Measurements from ENCODE around the gene SLC2A1. TPM values are rescaled to one million over a fixed set of nuclear protein-coding genes. Genes with fewer than 3 reads are reported as not detected.

SLC2A1 gene
- total RNA-seq, 1 experiment from 2014 or later: 422 TPM

DNA sequence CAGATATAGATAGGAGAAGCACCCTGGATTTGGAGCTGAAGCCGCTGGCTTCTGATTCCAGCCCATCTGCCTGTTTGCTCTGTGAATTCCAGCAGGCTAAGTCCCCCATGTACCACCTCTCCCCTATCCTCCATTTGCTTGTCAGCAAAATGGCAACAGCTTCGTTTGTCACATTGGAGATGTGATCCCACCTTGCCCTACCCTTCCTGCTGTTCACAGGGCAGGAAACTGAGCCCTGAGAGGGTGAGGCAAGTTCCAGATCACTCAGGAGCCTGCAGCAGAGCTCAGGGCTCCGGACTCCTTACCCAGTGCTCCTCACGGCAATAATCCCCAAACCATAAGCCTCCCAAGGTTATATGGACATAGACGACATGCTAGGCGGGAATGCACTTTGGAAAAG is 14.9 kb downstream of the SLC2A1 start:
- H3K4me3 Mint-ChIP-seq (ENCODE audit: unreplicated experiment): peak overlapping the region; percentile 57

DNA sequence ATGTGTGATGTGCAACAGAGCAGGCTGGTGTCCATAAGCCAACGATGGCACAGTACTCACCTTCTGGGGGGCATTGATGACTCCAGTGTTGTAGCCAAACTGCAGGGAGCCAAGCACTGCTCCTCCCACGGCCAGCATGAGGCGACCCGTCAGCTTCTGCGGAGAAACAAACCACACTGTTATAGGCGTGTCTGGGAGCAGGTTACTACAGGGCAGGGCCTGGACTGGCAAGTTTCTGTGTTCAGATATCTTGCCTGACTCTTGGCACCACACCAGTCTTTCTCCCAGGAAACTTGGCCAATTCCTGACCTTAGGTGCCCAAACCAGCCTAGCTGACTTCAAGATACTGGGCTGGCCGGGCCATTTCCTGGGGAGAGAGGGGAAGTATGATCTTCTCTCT is 15.5 kb downstream of the SLC2A1 start:
- intact Hi-C loops (cut with micrococcal nuclease; ENCODE audit: unreplicated experiment): loop anchor here (5.0 kb wide), 1 partner anchor 64 kb away; no protein-coding TSS in a partner anchor
- CTCF ChIA-PET: no interaction called here
- no peak overlapping the region for H3K4me3 Mint-ChIP-seq (ENCODE audit: unreplicated experiment)
- no peaks in the 10 kb centered on the region for H3K27me3 ChIP-seq (replicated peaks; ENCODE audit: control insufficient read depth, insufficient read depth, low read length)
- no peaks in the 10 kb centered on the region for H3K9me3 Mint-ChIP-seq (ENCODE audit: unreplicated experiment)
- peaks cover 3% of the 10 kb centered on the region for H3K27me3 Mint-ChIP-seq (ENCODE audit: insufficient read depth, unreplicated experiment)
- no peaks in the 10 kb centered on the region for H3K9me3 ChIP-seq
- peaks cover 100% of the 10 kb centered on the region for H3K36me3 Mint-ChIP-seq (ENCODE audit: insufficient read depth, unreplicated experiment)
- no peak for DNase-seq
- H3K36me3 ChIP-seq (ENCODE audit: control insufficient read depth, insufficient read depth, low read length): peaks cover 9% of the 10 kb centered on the region
- peaks cover 92% of the 10 kb centered on the region for H3K4me1 ChIP-seq
- no TSS peak for BruUV-seq (replicated peaks)
- H3K4me1 Mint-ChIP-seq (ENCODE audit: low read depth, unreplicated experiment): peaks cover 58% of the 10 kb centered on the region
- H3K4me3 ChIP-seq (ENCODE audit: low read depth, low read length): no peak overlapping the region
- POLR2A ChIA-PET: no interaction called here
- TF ChIP-seq, protein P1, sequence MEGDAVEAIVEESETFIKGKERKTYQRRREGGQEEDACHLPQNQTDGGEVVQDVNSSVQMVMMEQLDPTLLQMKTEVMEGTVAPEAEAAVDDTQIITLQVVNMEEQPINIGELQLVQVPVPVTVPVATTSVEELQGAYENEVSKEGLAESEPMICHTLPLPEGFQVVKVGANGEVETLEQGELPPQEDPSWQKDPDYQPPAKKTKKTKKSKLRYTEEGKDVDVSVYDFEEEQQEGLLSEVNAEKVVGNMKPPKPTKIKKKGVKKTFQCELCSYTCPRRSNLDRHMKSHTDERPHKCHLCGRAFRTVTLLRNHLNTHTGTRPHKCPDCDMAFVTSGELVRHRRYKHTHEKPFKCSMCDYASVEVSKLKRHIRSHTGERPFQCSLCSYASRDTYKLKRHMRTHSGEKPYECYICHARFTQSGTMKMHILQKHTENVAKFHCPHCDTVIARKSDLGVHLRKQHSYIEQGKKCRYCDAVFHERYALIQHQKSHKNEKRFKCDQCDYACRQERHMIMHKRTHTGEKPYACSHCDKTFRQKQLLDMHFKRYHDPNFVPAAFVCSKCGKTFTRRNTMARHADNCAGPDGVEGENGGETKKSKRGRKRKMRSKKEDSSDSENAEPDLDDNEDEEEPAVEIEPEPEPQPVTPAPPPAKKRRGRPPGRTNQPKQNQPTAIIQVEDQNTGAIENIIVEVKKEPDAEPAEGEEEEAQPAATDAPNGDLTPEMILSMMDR (IDR thresholded peaks at IDR 0.05; ENCODE audit: insufficient read depth in 1 of 2, low read depth in 1 of 2, low read length in 1 of 2, severe bottlenecking in 1 of 2, unreplicated experiment in 1 of 2): no peak
- peak overlapping the region; percentile 93 for H3K27ac Mint-ChIP-seq (ENCODE audit: unreplicated experiment)

More for the DNA sequence above, 14.9 kb downstream of the SLC2A1 start:
- Histone ChIP-seq H3K4me3 (ENCODE audit: low read depth, low read length) (no peak overlapping the region), H3K36me3 (ENCODE audit: control insufficient read depth, insufficient read depth, low read length) (peaks cover 9% of the 10 kb centered on the region), H3K4me1 (peaks cover 92% of the 10 kb centered on the region), H3K27me3 (replicated peaks; ENCODE audit: control insufficient read depth, insufficient read depth, low read length) (no peaks in the 10 kb centered on the region), H3K9me3 (no peaks in the 10 kb centered on the region)
- no TSS peak for BruUV-seq (replicated peaks)
- TF ChIP-seq, protein P1 (IDR thresholded peaks at IDR 0.05; ENCODE audit: insufficient read depth in 1 of 2, low read depth in 1 of 2, low read length in 1 of 2, severe bottlenecking in 1 of 2, unreplicated experiment in 1 of 2): no peak
- H3K4me1 Mint-ChIP-seq (ENCODE audit: low read depth, unreplicated experiment): peaks cover 56% of the 10 kb centered on the region
- ChIA-PET CTCF (interaction anchor here (1.2 kb wide), 1 partner anchor 130 kb away, joined by 3 read pairs; no protein-coding TSS in a partner anchor), POLR2A (no interaction called here)
- peak overlapping the region; percentile 84 for H3K27ac Mint-ChIP-seq (ENCODE audit: unreplicated experiment)
- H3K9me3 Mint-ChIP-seq (ENCODE audit: unreplicated experiment): no peaks in the 10 kb centered on the region
- no peak for DNase-seq
- intact Hi-C loops (cut with micrococcal nuclease; ENCODE audit: unreplicated experiment): loop anchor here (5.0 kb wide), 1 partner anchor 64 kb away; no protein-coding TSS in a partner anchor
- peaks cover 3% of the 10 kb centered on the region for H3K27me3 Mint-ChIP-seq (ENCODE audit: insufficient read depth, unreplicated experiment)
- H3K36me3 Mint-ChIP-seq (ENCODE audit: insufficient read depth, unreplicated experiment): peaks cover 100% of the 10 kb centered on the region

DNA sequence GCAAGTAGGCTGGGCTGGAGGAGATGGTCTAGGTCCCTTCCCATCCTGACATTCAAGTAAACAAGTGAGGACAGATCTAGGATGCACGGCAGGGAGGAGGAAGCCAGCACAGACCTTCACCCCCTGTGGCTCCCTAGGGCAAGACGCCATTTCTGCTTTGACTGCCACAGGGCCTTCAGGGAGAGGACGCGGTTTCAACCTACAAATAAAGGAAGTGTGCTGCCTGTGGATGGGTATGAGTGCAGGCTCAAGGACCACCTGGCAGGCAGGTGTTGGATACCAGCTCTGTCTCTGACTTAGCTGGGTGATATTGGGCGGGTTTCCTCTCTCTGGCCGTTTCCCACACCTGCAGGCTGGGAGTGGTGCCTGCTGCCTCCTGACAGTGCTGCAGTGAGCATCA is 16.2 kb downstream of the SLC2A1 start:
- Histone ChIP-seq H3K4me1 (peaks cover 93% of the 10 kb centered on the region), H3K9me3 (no peaks in the 10 kb centered on the region), H3K4me3 (ENCODE audit: low read depth, low read length) (no peak overlapping the region), H3K27me3 (replicated peaks; ENCODE audit: control insufficient read depth, insufficient read depth, low read length) (no peaks in the 10 kb centered on the region), H3K36me3 (ENCODE audit: control insufficient read depth, insufficient read depth, low read length) (peaks cover 9% of the 10 kb centered on the region)
- peaks cover 3% of the 10 kb centered on the region for H3K27me3 Mint-ChIP-seq (ENCODE audit: insufficient read depth, unreplicated experiment)
- intact Hi-C loops (cut with micrococcal nuclease; ENCODE audit: unreplicated experiment): loop anchor here (5.0 kb wide), 1 partner anchor 65 kb away; no protein-coding TSS in a partner anchor
- TF ChIP-seq, protein P1 (IDR thresholded peaks at IDR 0.05; ENCODE audit: insufficient read depth in 1 of 2, low read depth in 1 of 2, low read length in 1 of 2, severe bottlenecking in 1 of 2, unreplicated experiment in 1 of 2): no peak
- BruUV-seq (replicated peaks): no TSS peak
- H3K27ac Mint-ChIP-seq (ENCODE audit: unreplicated experiment): peak overlapping the region; percentile 93
- peak overlapping the region; percentile 65 for H3K4me3 Mint-ChIP-seq (ENCODE audit: unreplicated experiment)
- H3K4me1 Mint-ChIP-seq (ENCODE audit: low read depth, unreplicated experiment): peaks cover 62% of the 10 kb centered on the region
- H3K9me3 Mint-ChIP-seq (ENCODE audit: unreplicated experiment): no peaks in the 10 kb centered on the region
- ChIA-PET POLR2A (no interaction called here), CTCF (interaction anchor here (2.6 kb wide), 1 partner anchor 131 kb away, joined by 11 read pairs; no protein-coding TSS in a partner anchor)
- no peak for DNase-seq
- peaks cover 100% of the 10 kb centered on the region for H3K36me3 Mint-ChIP-seq (ENCODE audit: insufficient read depth, unreplicated experiment)

Measured in Caco-2 (cell line).